Measurements from ENCODE around the gene TP73.

DNA sequence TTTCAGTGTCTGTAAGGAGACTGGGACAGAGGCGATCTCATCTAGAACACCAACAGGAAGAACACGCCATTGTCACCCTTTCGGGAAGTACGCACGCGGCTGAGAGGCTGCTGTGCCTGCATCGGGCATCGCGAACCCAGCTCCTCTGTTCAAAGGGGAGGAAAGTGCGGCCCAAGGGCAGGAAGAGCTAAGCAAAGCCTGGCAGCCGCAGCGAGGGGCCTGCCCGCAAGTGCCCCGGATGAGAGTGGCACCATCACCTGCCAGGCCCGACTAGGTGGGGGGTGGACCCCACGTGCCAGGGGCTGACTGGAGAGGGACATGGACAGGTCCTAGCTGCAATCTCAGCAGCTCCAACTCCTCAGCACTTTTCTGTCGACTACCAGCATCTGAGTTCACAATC, 20.0 kb upstream of the TP73 start:
- no peak for TF ChIP-seq CTCF (conservative IDR thresholded peaks at IDR 0.05)
- TF ChIP-seq EZH2 (IDR thresholded peaks at IDR 0.05; ENCODE audit: low read depth) = no peak
